MM.1S (cell line): ENCODE measurements around the gene CTNNBL1.

Experiments used
- CTCF ChIP-seq: fragments of 300-600 bp; sonication (generic); IDR thresholded peaks from 2 replicates; pipeline ENCODE4 v1.5.1; 2016; ENCODE audit warnings: antibody characterized with exemption, low read length, mixed read lengths
- EZH2 ChIP-seq: fragments of 300-600 bp; sonication (generic); optimal IDR thresholded peaks from 2 replicates; pipeline ENCODE3; 2017; ENCODE audit warnings: low read depth, mild to moderate bottlenecking, antibody characterized with exemption, low read length, mixed read lengths
- EZH2phosphoT487 ChIP-seq: fragments of 300-600 bp; sonication (generic); IDR thresholded peaks from 2 replicates; pipeline ENCODE4 v1.6.1; 2018; ENCODE audit warnings: antibody characterized with exemption, low read length

GRCh38 chr20:37911838-37912281 is 218.0 kb downstream of the CTNNBL1 start:
- TF ChIP-seq EZH2 (no peak), CTCF (no peak), EZH2phosphoT487 (no peak)
